Mesothelial cell of epicardium (in vitro differentiated cells): ENCODE data around the gene HOMEZ. TPM values are rescaled to one million over a fixed set of nuclear protein-coding genes. Genes with fewer than 3 reads are reported as not detected.
A peak's percentile ranks its signal among the peaks of the same experiment; 100 is the strongest.

Experiments used
- DNase-seq, 2 experiments: peaks; one replicate each; pipeline ENCODE4 v3.0.0; 2021; ENCODE audit warnings: low spot score in 2 of 2; ENCODE audit not compliant: unreplicated experiment in 2 of 2
- H3K27ac Mint-ChIP-seq: 2 replicates; pipeline ENCODE4 v1.8.0; 2021; ENCODE audit warnings: mixed read lengths
- H3K27me3 Mint-ChIP-seq: 2 replicates; pipeline ENCODE4 v1.8.0; 2021; ENCODE audit warnings: low read depth, mixed read lengths
- H3K36me3 Mint-ChIP-seq: 2 replicates; pipeline ENCODE4 v1.8.0; 2021; ENCODE audit warnings: mixed read lengths
- H3K4me1 Mint-ChIP-seq: 2 replicates; pipeline ENCODE4 v1.8.0; 2021; ENCODE audit warnings: mixed read lengths
- H3K4me3 Mint-ChIP-seq: 2 replicates; pipeline ENCODE4 v1.8.0; 2021; ENCODE audit warnings: mild to moderate bottlenecking, moderate library complexity, mixed read lengths
- H3K9me3 Mint-ChIP-seq: 2 replicates; pipeline ENCODE4 v1.8.0; 2021; ENCODE audit warnings: mixed read lengths
- CTCF ChIP-seq: fragments of 200-600 bp; sonication (generic); IDR thresholded peaks from one replicate; pipeline ENCODE4 v1.5.0; 2021; ENCODE audit warnings: antibody characterized with exemption; ENCODE audit not compliant: unreplicated experiment
- total RNA-seq: library from RNA; stranded (reverse); gene quantifications from 3 replicates; pipeline ENCODE4 v1.2.1, GENCODE V29; 2021

HOMEZ gene
- total RNA-seq, 1 donor from 2014 or later, result 14.4 TPM

GRCh38 chr14:23307687-23308644, 22.0 kb upstream of the HOMEZ start:
- TF ChIP-seq CTCF, result no peak
- peaks cover 31% of the 10 kb centered on the region for H3K4me1 Mint-ChIP-seq
- no peaks in the 10 kb centered on the region for H3K27me3 Mint-ChIP-seq
- H3K36me3 Mint-ChIP-seq, result peaks cover 8% of the 10 kb centered on the region
- peak overlapping the region; percentile 95 for H3K4me3 Mint-ChIP-seq
- peak overlapping the region; percentile 94 for H3K27ac Mint-ChIP-seq
- H3K9me3 Mint-ChIP-seq, result no peaks in the 10 kb centered on the region
- no peak for DNase-seq

GRCh38 chr14:23307146-23307530, 21.2 kb upstream of the HOMEZ start:
- DNase-seq, result no peak
- H3K27ac Mint-ChIP-seq, result peak overlapping the region; percentile 94

GRCh38 chr14:23306412-23307145, 20.6 kb upstream of the HOMEZ start, which contains the start of gene BCL2L2:
Gene BCL2L2 (plus strand): TSS chr14:23306833. CDS start chr14:23307768, 935 bp downstream.
- H3K9me3 Mint-ChIP-seq, result no peaks in the 10 kb centered on the region
- H3K4me1 Mint-ChIP-seq, result peaks cover 31% of the 10 kb centered on the region
- peak within 1 kb of the TSS; percentile 94 for H3K27ac Mint-ChIP-seq
- H3K27me3 Mint-ChIP-seq, result no peaks in the 10 kb centered on the region
- TF ChIP-seq CTCF, result no peak
- peak within 1 kb of the TSS; percentile 95 for H3K4me3 Mint-ChIP-seq
- H3K36me3 Mint-ChIP-seq, result peaks cover 3% of the 10 kb centered on the region
- peak; percentile 73 to 87 for DNase-seq

More at GRCh38 chr14:23307146-23307530, 21.2 kb upstream of the HOMEZ start:
- H3K27me3 Mint-ChIP-seq, result no peaks in the 10 kb centered on the region
- peak overlapping the region; percentile 95 for H3K4me3 Mint-ChIP-seq
- H3K4me1 Mint-ChIP-seq, result peaks cover 31% of the 10 kb centered on the region
- TF ChIP-seq CTCF, result no peak
- H3K9me3 Mint-ChIP-seq, result no peaks in the 10 kb centered on the region
- peaks cover 3% of the 10 kb centered on the region for H3K36me3 Mint-ChIP-seq

- peak; percentile 47 to 67 for DNase-seq
- TF ChIP-seq CTCF, result no peak
- peak within 1 kb of the TSS; percentile 97 for H3K27ac Mint-ChIP-seq
- no peaks in the 10 kb centered on the region for H3K36me3 Mint-ChIP-seq
- H3K9me3 Mint-ChIP-seq, result no peaks in the 10 kb centered on the region
- H3K4me1 Mint-ChIP-seq, result peaks cover 33% of the 10 kb centered on the region
- no peaks in the 10 kb centered on the region for H3K27me3 Mint-ChIP-seq
- H3K4me3 Mint-ChIP-seq, result peak within 1 kb of the TSS; percentile 87
These were observed 16.6 kb upstream of the HOMEZ start, which contains the start of gene PPP1R3E for GRCh38 chr14:23302290-23303225. Gene PPP1R3E (minus strand): TSS chr14:23302859. CDS start chr14:23302576, 283 bp downstream.

- Mint-ChIP-seq H3K4me3 (peak overlapping the region; percentile 84), H3K4me1 (peaks cover 27% of the 10 kb centered on the region), H3K27me3 (no peaks in the 10 kb centered on the region), H3K36me3 (no peaks in the 10 kb centered on the region), H3K9me3 (no peaks in the 10 kb centered on the region), H3K27ac (peak overlapping the region; percentile 90)
- DNase-seq, result no peak
- TF ChIP-seq CTCF, result no peak
These were observed 16.0 kb upstream of the HOMEZ start for GRCh38 chr14:23301969-23302289.
